ENCODE results near the gene AEN. TPM values are rescaled to one million over a fixed set of nuclear protein-coding genes. Genes with fewer than 3 reads are reported as not detected.

AEN gene
- polyA plus RNA-seq, 2 of the 4 experiments (the other 2 are of a cell fraction): 57.2 to 74.9 TPM

- H3K4me3 ChIP-seq: no peak overlapping the region
- no peaks in the 10 kb centered on the region for H3K9me3 ChIP-seq
- H3K4me2 ChIP-seq: peak overlapping the region; percentile 55
- FAIRE-seq (no peak), DNase-seq (ENCODE audit: low read depth in 1 of 2, low spot score in 1 of 2) (no peak), ATAC-seq (no peak)
- 62% methylated on average over 11 of the region's 11 CpGs for WGBS (ENCODE audit: missing lambda C conversion rate)
- H3K4me1 ChIP-seq: peaks cover 30% of the 10 kb centered on the region
- ChIA-PET CTCF (interaction anchor here (0.6 to 3.8 kb wide), 20 partner anchors 8 to 356 kb away, joined by 3 to 19 read pairs (median 4); partner anchors contain the start of genes MRPL46 and MRPS11), POLR2A (interaction anchor here (1.8 kb wide), 1 partner anchor 148 kb away, joined by 7 read pairs; the partner anchor contains the start of genes MRPL46 and MRPS11)
- TF ChIP-seq EP300 (IDR thresholded peaks at IDR 0.05) (no peak), RCOR1 (IDR thresholded peaks at IDR 0.05; ENCODE audit: low read depth, low read length) (no peak), USF2 (IDR thresholded peaks at IDR 0.05) (no peak), PBX3 (IDR thresholded peaks at IDR 0.05) (no peak), TP53 (CRISPR knock-in tag; IDR thresholded peaks at IDR 0.05) (no peak), NFE2L2 (conservative IDR thresholded peaks at IDR 0.05; ENCODE audit: low read length) (no peak), REST (IDR thresholded peaks at IDR 0.05) (no peak), HOXB13 (CRISPR knock-in tag; IDR thresholded peaks at IDR 0.05; ENCODE audit: low read depth) (no peak), POLR2A (IDR thresholded peaks at IDR 0.05; ENCODE audit: low read length) (no peak), KDM1A (IDR thresholded peaks at IDR 0.05; ENCODE audit: low read depth) (no peak), EHMT2 (IDR thresholded peaks at IDR 0.05; ENCODE audit: low read depth) (no peak), ZFP36 (IDR thresholded peaks at IDR 0.05; ENCODE audit: borderline replicate concordance, partially characterized antibody) (no peak), MAFK (IDR thresholded peaks at IDR 0.05; ENCODE audit: partially characterized antibody) (no peak), RARB (CRISPR knock-in tag; IDR thresholded peaks at IDR 0.05) (no peak), CEBPB (IDR thresholded peaks at IDR 0.05) (no peak)
- H3K27ac ChIP-seq: peak overlapping the region; percentile 15 to 50; a peak in 4 of 6 replicates
Observed at GRCh38 chr15:88615303-88616107, 5.6 kb upstream of the AEN start.

GRCh38 chr15:88616240-88616639 is 4.9 kb upstream of the AEN start:
- no peaks in the 10 kb centered on the region for H3K9me3 ChIP-seq
- no peak for TF ChIP-seq RAD21 (conservative IDR thresholded peaks at IDR 0.05 in 1 of 2, IDR thresholded peaks at IDR 0.05 in 1 of 2)
- no peak for TF ChIP-seq GATA3 (IDR thresholded peaks at IDR 0.05; ENCODE audit: borderline replicate concordance)
- TF ChIP-seq CHD4 (IDR thresholded peaks at IDR 0.05; ENCODE audit: borderline replicate concordance): no peak
- no peak for TF ChIP-seq HMGXB4 (CRISPR knock-in tag; IDR thresholded peaks at IDR 0.05; ENCODE audit: borderline replicate concordance)
- TF ChIP-seq ZFP36 (IDR thresholded peaks at IDR 0.05; ENCODE audit: borderline replicate concordance, partially characterized antibody): no peak
- TF ChIP-seq PBX3 (IDR thresholded peaks at IDR 0.05): no peak
- no peak for TF ChIP-seq HOXB5 (CRISPR knock-in tag; IDR thresholded peaks at IDR 0.05)
- TF ChIP-seq JUN (IDR thresholded peaks at IDR 0.05): no peak
- TF ChIP-seq REST (IDR thresholded peaks at IDR 0.05): no peak
- TF ChIP-seq CEBPB (IDR thresholded peaks at IDR 0.05): no peak
- TF ChIP-seq RCOR1 (IDR thresholded peaks at IDR 0.05; ENCODE audit: low read depth, low read length): no peak
- TF ChIP-seq ZNF302 (CRISPR knock-in tag; IDR thresholded peaks at IDR 0.05): no peak

More at GRCh38 chr15:88616240-88616639, 4.9 kb upstream of the AEN start:
- Histone ChIP-seq H3K4me1 (peaks cover 33% of the 10 kb centered on the region), H3K4me2 (no peak overlapping the region), H3K27ac (no peak overlapping the region), H3K4me3 (no peak overlapping the region)
- ChIA-PET POLR2A (no interaction called here), CTCF (interaction anchor here (1.1 to 3.8 kb wide), 5 partner anchors 12 to 149 kb away, joined by 3 to 19 read pairs (median 9); partner anchors contain the start of genes MRPL46 and MRPS11)
- no peak for ATAC-seq
- DNase-seq (ENCODE audit: low read depth in 1 of 2, low spot score in 1 of 2): no peak
- 82% methylated on average over 4 of the region's 4 CpGs for WGBS (ENCODE audit: missing lambda C conversion rate)
- no peak for FAIRE-seq
